PC-9 (cell line): Measurements from ENCODE around the gene SWI5. TPM values are rescaled to one million over a fixed set of nuclear protein-coding genes. Genes with fewer than 3 reads are reported as not detected.

Experiments
- BruUV-seq: library from RNA; stranded (reverse); fragments of 400-500 nt; replicated peaks from 2 replicates; lab custom pipeline; 2021; lab: Mats Ljungman, UMichigan
- CTCF ChIA-PET: fragments of 300-600 bp; sonication (Branson Sonifier 250); formaldehyde crosslinking; loops from one replicate; lab custom pipeline; 2022; ENCODE audit warnings: antibody characterized with exemption; lab: Charles Lee
- POLR2A ChIA-PET: fragments of 300-600 bp; sonication (Branson Sonifier 250); formaldehyde crosslinking; loops from one replicate; lab custom pipeline; 2022; ENCODE audit warnings: antibody characterized with exemption; ENCODE audit not compliant: unreplicated experiment; lab: Charles Lee
- DNase-seq, 2 experiments: peaks; one replicate each; pipeline versions ENCODE4 v3.0.0 to v3.0.0-alpha.2; 2015 to 2022; ENCODE audit warnings: mixed read lengths in 1 of 2
- H2AFZ ChIP-seq: fragments of 200-600 bp; sonication (generic); 2 replicates; pipeline ENCODE4 v1.8.1; 2017; ENCODE audit warnings: antibody characterized with exemption
- H3F3A ChIP-seq: fragments of 200-600 bp; sonication (generic); 2 replicates; pipeline ENCODE4 v1.8.1; 2017; ENCODE audit warnings: antibody characterized with exemption, mild to moderate bottlenecking, low read depth; ENCODE audit not compliant: insufficient read depth
- H3K27ac ChIP-seq: fragments of 200-600 bp; sonication (generic); 2 replicates; pipeline ENCODE4 v1.6.1; 2016; ENCODE audit warnings: mixed run types
- H3K27me3 ChIP-seq: fragments of 200-600 bp; sonication (generic); 2 replicates; pipeline ENCODE4 v1.6.1; 2016; ENCODE audit warnings: low read depth, mixed run types; ENCODE audit not compliant: insufficient read depth
- H3K36me3 ChIP-seq: fragments of 200-600 bp; sonication (generic); 2 replicates; pipeline ENCODE4 v1.6.1; 2016; ENCODE audit warnings: low read depth, mixed run types
- H3K4me1 ChIP-seq: fragments of 200-600 bp; sonication (generic); replicated peaks from 2 replicates; pipeline ENCODE4 v1.6.1; 2016; ENCODE audit warnings: mixed run types; ENCODE audit not compliant: insufficient read depth
- H3K4me2 ChIP-seq: fragments of 200-600 bp; sonication (generic); 2 replicates; pipeline ENCODE4 v1.6.1; 2017; ENCODE audit warnings: mixed run types
- H3K4me3 ChIP-seq: fragments of 200-600 bp; sonication (generic); 2 replicates; pipeline ENCODE4 v1.6.1; 2016; ENCODE audit warnings: mixed run types
- H3K79me2 ChIP-seq: fragments of 200-600 bp; sonication (generic); 2 replicates; pipeline ENCODE4 v1.6.1; 2017; ENCODE audit warnings: low read depth, mixed run types
- H3K9me2 ChIP-seq: fragments of 200-600 bp; sonication (generic); 2 replicates; pipeline ENCODE4 v1.8.1; 2017; ENCODE audit warnings: mild to moderate bottlenecking; ENCODE audit not compliant: insufficient read depth
- H3K9me3 ChIP-seq: fragments of 200-600 bp; sonication (generic); 2 replicates; pipeline ENCODE4 v1.8.1; 2016; ENCODE audit warnings: low read depth; ENCODE audit not compliant: insufficient read depth
- H4K20me1 ChIP-seq: fragments of 200-600 bp; sonication (generic); 2 replicates; pipeline ENCODE4 v1.8.1; 2017; ENCODE audit not compliant: insufficient read depth
- EZH2 ChIP-seq: fragments of 200-600 bp; sonication (generic); IDR thresholded peaks from 2 replicates; pipeline ENCODE4 v1.8.0; 2017; ENCODE audit warnings: antibody characterized with exemption, low read depth
- intact Hi-C: fragments of 100-400 bp; cut with micrococcal nuclease; formaldehyde crosslinking; loops from one replicate; pipeline ENCODE4 v1.10.0; 2022; ENCODE audit not compliant: unreplicated experiment
- total RNA-seq: library from RNA; stranded (reverse); gene quantifications from 2 replicates; pipeline ENCODE4 v1.2.3, GENCODE V29; 2021
- TF ChIP-seq, protein P1 (sequence below): fragments of 200-600 bp; sonication (generic); conservative IDR thresholded peaks from 2 replicates; pipeline ENCODE4 v1.6.1; 2017; ENCODE audit warnings: mixed run types, antibody characterized with exemption, mild to moderate bottlenecking, moderate library complexity

The SWI5 gene
- total RNA-seq, 1 experiment from 2014 or later, result 86.0 TPM

GRCh38 chr9:128323791-128324190 is 47.7 kb downstream of the SWI5 start:
- Histone ChIP-seq H3K36me3 (peaks cover 8% of the 10 kb centered on the region; the same call in 1 of the 2 replicates), H4K20me1 (no peaks in the 10 kb centered on the region; the same call in 1 of the 2 replicates), H2AFZ (no peak overlapping the region), H3K9me2 (no peaks in the 10 kb centered on the region), H3K27ac (peak overlapping the region; percentile 11), H3K4me2 (peak overlapping the region; percentile 94), H3K4me1 (peaks cover 31% of the 10 kb centered on the region), H3K9me3 (no peaks in the 10 kb centered on the region), H3F3A (peaks cover 17% of the 10 kb centered on the region; the same call in 1 of the 2 replicates), H3K4me3 (peak overlapping the region; percentile 100), H3K27me3 (no peaks in the 10 kb centered on the region), H3K79me2 (peaks cover 52% of the 10 kb centered on the region)
- no peak for DNase-seq
- ChIA-PET POLR2A (no interaction called here), CTCF (interaction anchor here (0.7 kb wide), 1 partner anchor 38 kb away, joined by 8 read pairs; no protein-coding TSS in a partner anchor)
- TF ChIP-seq EZH2, result no peak
- no TSS peak for BruUV-seq
- intact Hi-C loops, result loop anchor here (2.0 kb wide), 2 partner anchors 17 to 47 kb away; partner anchors contain the start of genes GOLGA2, SLC27A4 and SWI5

GRCh38 chr9:128324401-128324800 is 48.3 kb downstream of the SWI5 start:
- intact Hi-C loops, result no loop called here
- H3F3A ChIP-seq, result peaks cover 23% of the 10 kb centered on the region; the same call in 1 of the 2 replicates
- DNase-seq, result no peak
- ChIA-PET CTCF (interaction anchor here (0.6 to 0.7 kb wide), 2 partner anchors 37 to 236 kb away, joined by 4 to 8 read pairs; no protein-coding TSS in a partner anchor), POLR2A (interaction anchor here (0.5 kb wide), 1 partner anchor 152 kb away, joined by 11 read pairs; no protein-coding TSS in a partner anchor)
- H3K36me3 ChIP-seq, result 0 out of 2 replicates have a peak, but pooled peaks cover 8% of the 10 kb centered on the region
- H3K9me2 ChIP-seq, result no peaks in the 10 kb centered on the region
- no peak overlapping the region for H3K27ac ChIP-seq
- H2AFZ ChIP-seq, result no peak overlapping the region
- no peaks in the 10 kb centered on the region for H3K27me3 ChIP-seq
- peak overlapping the region; percentile 94; the same call in 1 of the 2 replicates for H3K4me2 ChIP-seq
- TF ChIP-seq, protein P1, sequence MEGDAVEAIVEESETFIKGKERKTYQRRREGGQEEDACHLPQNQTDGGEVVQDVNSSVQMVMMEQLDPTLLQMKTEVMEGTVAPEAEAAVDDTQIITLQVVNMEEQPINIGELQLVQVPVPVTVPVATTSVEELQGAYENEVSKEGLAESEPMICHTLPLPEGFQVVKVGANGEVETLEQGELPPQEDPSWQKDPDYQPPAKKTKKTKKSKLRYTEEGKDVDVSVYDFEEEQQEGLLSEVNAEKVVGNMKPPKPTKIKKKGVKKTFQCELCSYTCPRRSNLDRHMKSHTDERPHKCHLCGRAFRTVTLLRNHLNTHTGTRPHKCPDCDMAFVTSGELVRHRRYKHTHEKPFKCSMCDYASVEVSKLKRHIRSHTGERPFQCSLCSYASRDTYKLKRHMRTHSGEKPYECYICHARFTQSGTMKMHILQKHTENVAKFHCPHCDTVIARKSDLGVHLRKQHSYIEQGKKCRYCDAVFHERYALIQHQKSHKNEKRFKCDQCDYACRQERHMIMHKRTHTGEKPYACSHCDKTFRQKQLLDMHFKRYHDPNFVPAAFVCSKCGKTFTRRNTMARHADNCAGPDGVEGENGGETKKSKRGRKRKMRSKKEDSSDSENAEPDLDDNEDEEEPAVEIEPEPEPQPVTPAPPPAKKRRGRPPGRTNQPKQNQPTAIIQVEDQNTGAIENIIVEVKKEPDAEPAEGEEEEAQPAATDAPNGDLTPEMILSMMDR, result no peak
- no peak for TF ChIP-seq EZH2
- no TSS peak for BruUV-seq
- H3K4me3 ChIP-seq, result no peak overlapping the region
- H3K9me3 ChIP-seq, result no peaks in the 10 kb centered on the region
- peaks cover 37% of the 10 kb centered on the region for H3K4me1 ChIP-seq
- no peaks in the 10 kb centered on the region; the same call in 1 of the 2 replicates for H4K20me1 ChIP-seq
- peaks cover 52% of the 10 kb centered on the region for H3K79me2 ChIP-seq

DNA sequence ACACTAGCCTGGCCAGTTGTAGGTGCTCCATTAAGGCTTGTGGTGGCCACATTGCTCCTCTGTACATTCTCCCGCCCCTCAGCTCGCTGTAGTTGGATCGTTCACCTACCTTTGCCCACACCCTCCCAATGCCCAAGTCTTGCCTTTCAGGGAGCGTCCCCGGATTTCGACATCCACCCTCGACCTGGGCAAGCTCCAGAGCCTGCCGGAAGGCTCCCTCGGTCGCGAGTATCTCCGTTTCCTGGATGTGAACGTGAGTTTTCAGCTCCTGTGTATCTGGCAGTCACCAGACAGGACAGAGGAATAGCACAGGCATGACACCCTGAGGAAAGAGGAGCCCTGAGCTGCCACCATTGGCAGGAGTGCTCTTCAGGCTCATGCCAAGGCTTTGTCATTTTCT is 49.6 kb downstream of the SWI5 start:
- no peak overlapping the region for H3K27ac ChIP-seq
- CTCF ChIA-PET, result no interaction called here
- 0 out of 2 replicates have a peak, but pooled peaks cover 8% of the 10 kb centered on the region for H3K36me3 ChIP-seq
- POLR2A ChIA-PET, result no interaction called here
- TF ChIP-seq, protein P1, result no peak
- no peak for TF ChIP-seq EZH2
- no peak for DNase-seq
- H3K4me2 ChIP-seq, result no peak overlapping the region
- intact Hi-C loops, result no loop called here
- peaks cover 28% of the 10 kb centered on the region; the same call in 1 of the 2 replicates for H3F3A ChIP-seq
- no peaks in the 10 kb centered on the region; the same call in 1 of the 2 replicates for H4K20me1 ChIP-seq
- no peaks in the 10 kb centered on the region for H3K9me2 ChIP-seq
- no peak overlapping the region for H3K4me3 ChIP-seq
- no TSS peak for BruUV-seq
- H3K9me3 ChIP-seq, result no peaks in the 10 kb centered on the region
- peaks cover 46% of the 10 kb centered on the region for H3K79me2 ChIP-seq
- peaks cover 37% of the 10 kb centered on the region for H3K4me1 ChIP-seq
- no peaks in the 10 kb centered on the region for H3K27me3 ChIP-seq
- no peak overlapping the region for H2AFZ ChIP-seq
